GM12875 (cell line): ENCODE results near the gene SRP68.
"Not testable (repeated sequence)": the region's sequence is repeated elsewhere in the genome, so short reads cannot be mapped to it uniquely, and the experiment has no call there.

Source experiments
- H3K4me3 ChIP-seq: one replicate; pipeline ENCODE4 v1.5.1; 2011; ENCODE audit warnings: low read depth, low read length, control low read depth
- CTCF ChIP-seq: IDR thresholded peaks from 2 replicates; pipeline ENCODE4 v1.5.1; 2011; ENCODE audit warnings: low read depth, mild to moderate bottlenecking, control low read depth, inconsistent platforms, low read length, moderate library complexity, borderline replicate concordance; ENCODE audit not compliant: insufficient read depth

SRP68 gene

GRCh38 chr17:76075364-76076145 is 3.2 kb upstream of the SRP68 start:
- 0 out of 2 replicates have a peak, but pooled peaks have one; percentile 6 for TF ChIP-seq CTCF
- H3K4me3 ChIP-seq = no peak overlapping the region

GRCh38 chr17:76074390-76075363 is 2.4 kb upstream of the SRP68 start, which contains the start of gene GALR2:
Gene GALR2 (plus strand): TSS chr17:76074781. CDS start chr17:76074884, 103 bp downstream.
- H3K4me3 ChIP-seq = no peak within 1 kb of the TSS
- no peak for TF ChIP-seq CTCF

GRCh38 chr17:76071531-76072147 is 678 bp downstream of the SRP68 start:
- H3K4me3 ChIP-seq = peak overlapping the region; percentile 71
- no peak for TF ChIP-seq CTCF

GRCh38 chr17:76065775-76066174 is 6.5 kb downstream of the SRP68 start:
- no peak for TF ChIP-seq CTCF
- H3K4me3 ChIP-seq = no peak overlapping the region

- H3K4me3 ChIP-seq = no peak overlapping the region
- no peak for TF ChIP-seq CTCF
These were observed 8.3 kb downstream of the SRP68 start for GRCh38 chr17:76063875-76064546.

- H3K4me3 ChIP-seq = not testable (repeated sequence)
These were observed 14.1 kb downstream of the SRP68 start for GRCh38 chr17:76058264-76058663.

- H3K4me3 ChIP-seq = no peak overlapping the region
- TF ChIP-seq CTCF = no peak
These were observed 15.4 kb downstream of the SRP68 start for GRCh38 chr17:76056882-76057281.
